Endodermal cell (in vitro differentiated cells): ENCODE data around the gene OCEL1. TPM values are rescaled to one million over a fixed set of nuclear protein-coding genes. Genes with fewer than 3 reads are reported as not detected.

ENCODE experiments used
- DNase-seq: peaks from one replicate; pipeline ENCODE4 v3.0.0-alpha.2; 2017
- H3K27ac ChIP-seq: 2 replicates; pipeline ENCODE4 v1.5.1; 2013; ENCODE audit warnings: mild to moderate bottlenecking, low read depth, low read length, moderate library complexity
- H3K27me3 ChIP-seq: 2 replicates; pipeline ENCODE4 v1.6.1; 2013; ENCODE audit warnings: mild to moderate bottlenecking, low read length, moderate library complexity; ENCODE audit not compliant: insufficient read depth, control insufficient read depth, poor library complexity, severe bottlenecking
- H3K36me3 ChIP-seq: 2 replicates; pipeline ENCODE4 v1.7.0; 2013; ENCODE audit warnings: mild to moderate bottlenecking, low read length, moderate library complexity; ENCODE audit not compliant: control insufficient read depth, insufficient read depth
- H3K4me1 ChIP-seq: one replicate; pipeline ENCODE4 v1.7.0; 2013; ENCODE audit warnings: low read length; ENCODE audit not compliant: control insufficient read depth, insufficient read depth
- H3K4me3 ChIP-seq: 2 replicates; pipeline ENCODE4 v1.5.1; 2013; ENCODE audit warnings: mild to moderate bottlenecking, low read length, moderate library complexity
- H3K9ac ChIP-seq: 2 replicates; pipeline ENCODE4 v1.6.1; 2013; ENCODE audit warnings: mild to moderate bottlenecking, low read length, moderate library complexity; ENCODE audit not compliant: poor library complexity, severe bottlenecking; ENCODE audit errors: extremely low read depth
- H3K9me3 ChIP-seq: 2 replicates; pipeline ENCODE4 v1.6.1; 2013; ENCODE audit warnings: mild to moderate bottlenecking, low read length, moderate library complexity; ENCODE audit not compliant: control insufficient read depth
- H3K27ac Mint-ChIP-seq: 2 replicates; pipeline ENCODE4 v1.8.0; 2020; ENCODE audit warnings: mixed read lengths
- H3K27me3 Mint-ChIP-seq: 2 replicates; pipeline ENCODE4 v1.8.0; 2021; ENCODE audit warnings: mild to moderate bottlenecking, mixed read lengths; ENCODE audit not compliant: insufficient read depth
- H3K36me3 Mint-ChIP-seq: 2 replicates; pipeline ENCODE4 v1.8.0; 2020; ENCODE audit warnings: low read depth, mixed read lengths
- H3K4me1 Mint-ChIP-seq: 2 replicates; pipeline ENCODE4 v1.8.0; 2020; ENCODE audit warnings: mixed read lengths
- H3K4me3 Mint-ChIP-seq: 2 replicates; pipeline ENCODE4 v1.8.0; 2020; ENCODE audit warnings: mild to moderate bottlenecking, moderate library complexity, mixed read lengths
- H3K9me3 Mint-ChIP-seq: 2 replicates; pipeline ENCODE4 v1.8.0; 2020; ENCODE audit warnings: mild to moderate bottlenecking, mixed read lengths
- WGBS, 2 experiments: methylation state at CpG; one replicate each; pipeline versions ENCODE4 v1.1.5 to v1.1.7; 2013; ENCODE audit warnings: missing lambda C conversion rate in 2 of 2, mixed read lengths in 1 of 2; ENCODE audit not compliant: insufficient coverage in 1 of 2, insufficient read length in 1 of 2; 5-methylcytosine and 5-hydroxymethylcytosine counted together
- total RNA-seq, 2 donors: library from RNA; stranded (reverse); fragmentation: NEBNext Ultra II Directional in 1 of 2; extraction: Animal tissue kit (Norgen Biotek cat#: 25700) in 1 of 2; gene quantifications; 2 replicates in 1 of 2; 3 replicates in 1 of 2; pipeline ENCODE4 v1.2.1, GENCODE V29; 2021
- TF ChIP-seq, protein P1 (sequence below): fragments of 200-600 bp; sonication (generic); conservative IDR thresholded peaks from 2 replicates; pipeline ENCODE4 v1.5.0; 2021; ENCODE audit warnings: antibody characterized with exemption, mild to moderate bottlenecking

The OCEL1 gene
- total RNA-seq, 2 donors from 2014 or later, result 23.1 to 29.1 TPM

DNA sequence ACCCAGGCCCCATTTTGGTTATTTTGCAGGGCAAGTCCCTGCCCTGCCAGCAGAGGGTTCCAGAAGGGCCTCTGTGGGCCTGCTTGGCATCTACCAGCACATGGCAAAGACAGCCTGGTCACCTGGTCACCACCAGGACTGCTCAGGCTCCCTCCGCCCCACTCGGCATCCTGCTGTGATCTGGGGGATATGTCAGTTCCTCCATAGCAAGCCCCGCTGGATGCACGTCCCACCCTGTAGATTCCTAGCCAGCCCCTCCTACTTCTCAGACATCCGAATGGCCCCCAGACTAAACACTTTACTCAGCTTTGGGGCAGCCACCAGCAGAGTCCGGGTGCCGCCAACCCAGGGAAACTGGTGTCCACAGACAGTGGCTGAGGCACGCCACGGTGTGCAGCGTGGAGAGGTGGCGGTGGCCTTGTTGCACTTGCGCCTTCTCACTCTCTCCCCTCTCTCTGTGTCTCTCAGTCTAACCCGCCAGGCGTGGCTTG, 42.7 kb upstream of the OCEL1 start:
- H3K4me1 ChIP-seq, result no peaks in the 10 kb centered on the region
- no peak for DNase-seq
- no peak overlapping the region for H3K4me3 ChIP-seq
- H3K27me3 ChIP-seq, result no peaks in the 10 kb centered on the region
- Mint-ChIP-seq H3K4me3 (no peak overlapping the region), H3K27me3 (no peaks in the 10 kb centered on the region), H3K9me3 (no peaks in the 10 kb centered on the region), H3K36me3 (peaks cover 41% of the 10 kb centered on the region), H3K4me1 (peaks cover 5% of the 10 kb centered on the region), H3K27ac (no peak overlapping the region)
- no peak overlapping the region for H3K27ac ChIP-seq
- no peak overlapping the region for H3K9ac ChIP-seq
- no peaks in the 10 kb centered on the region for H3K9me3 ChIP-seq
- 93% methylated on average over 9 to 14 of the region's 14 CpGs for WGBS, 2 experiments
- H3K36me3 ChIP-seq, result peaks cover 26% of the 10 kb centered on the region
- TF ChIP-seq, protein P1, sequence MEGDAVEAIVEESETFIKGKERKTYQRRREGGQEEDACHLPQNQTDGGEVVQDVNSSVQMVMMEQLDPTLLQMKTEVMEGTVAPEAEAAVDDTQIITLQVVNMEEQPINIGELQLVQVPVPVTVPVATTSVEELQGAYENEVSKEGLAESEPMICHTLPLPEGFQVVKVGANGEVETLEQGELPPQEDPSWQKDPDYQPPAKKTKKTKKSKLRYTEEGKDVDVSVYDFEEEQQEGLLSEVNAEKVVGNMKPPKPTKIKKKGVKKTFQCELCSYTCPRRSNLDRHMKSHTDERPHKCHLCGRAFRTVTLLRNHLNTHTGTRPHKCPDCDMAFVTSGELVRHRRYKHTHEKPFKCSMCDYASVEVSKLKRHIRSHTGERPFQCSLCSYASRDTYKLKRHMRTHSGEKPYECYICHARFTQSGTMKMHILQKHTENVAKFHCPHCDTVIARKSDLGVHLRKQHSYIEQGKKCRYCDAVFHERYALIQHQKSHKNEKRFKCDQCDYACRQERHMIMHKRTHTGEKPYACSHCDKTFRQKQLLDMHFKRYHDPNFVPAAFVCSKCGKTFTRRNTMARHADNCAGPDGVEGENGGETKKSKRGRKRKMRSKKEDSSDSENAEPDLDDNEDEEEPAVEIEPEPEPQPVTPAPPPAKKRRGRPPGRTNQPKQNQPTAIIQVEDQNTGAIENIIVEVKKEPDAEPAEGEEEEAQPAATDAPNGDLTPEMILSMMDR, result peak; percentile 44

DNA sequence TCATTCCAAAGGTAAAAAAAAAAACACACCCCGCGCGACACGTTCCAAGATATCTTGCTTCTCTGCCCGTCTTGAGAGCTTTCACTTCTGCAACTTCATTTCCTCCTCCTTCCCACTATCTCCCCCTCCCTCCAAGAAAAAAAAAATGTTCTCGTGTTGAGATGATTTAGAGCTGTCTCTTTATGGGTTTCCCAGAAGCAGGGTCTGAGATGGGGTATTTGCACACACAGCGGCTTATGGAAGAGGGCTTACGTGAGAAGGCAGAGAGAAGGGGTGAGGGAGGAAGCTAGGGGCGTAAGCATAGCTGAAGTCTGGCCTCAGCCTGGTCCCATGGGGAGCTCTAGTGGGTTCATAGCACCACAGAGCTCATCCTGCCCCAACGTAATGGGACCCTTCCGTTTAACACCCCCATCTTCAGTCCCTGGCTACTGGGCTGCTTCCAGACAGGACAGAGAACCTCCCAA, 42.1 kb upstream of the OCEL1 start:
- no peak overlapping the region for H3K9ac ChIP-seq
- no peaks in the 10 kb centered on the region for H3K4me1 ChIP-seq
- no peaks in the 10 kb centered on the region for H3K27me3 ChIP-seq
- H3K9me3 Mint-ChIP-seq, result no peaks in the 10 kb centered on the region
- 94 to 96% methylated on average over 11 of the region's 11 CpGs for WGBS, 2 experiments
- H3K36me3 ChIP-seq, result peaks cover 29% of the 10 kb centered on the region
- H3K4me3 Mint-ChIP-seq, result no peak overlapping the region
- H3K27ac Mint-ChIP-seq, result peak overlapping the region; percentile 35
- peaks cover 5% of the 10 kb centered on the region for H3K4me1 Mint-ChIP-seq
- H3K4me3 ChIP-seq, result no peak overlapping the region
- no peak overlapping the region for H3K27ac ChIP-seq
- TF ChIP-seq, protein P1, result no peak
- H3K9me3 ChIP-seq, result no peaks in the 10 kb centered on the region
- no peaks in the 10 kb centered on the region for H3K27me3 Mint-ChIP-seq
- no peak for DNase-seq
- peaks cover 42% of the 10 kb centered on the region for H3K36me3 Mint-ChIP-seq

DNA sequence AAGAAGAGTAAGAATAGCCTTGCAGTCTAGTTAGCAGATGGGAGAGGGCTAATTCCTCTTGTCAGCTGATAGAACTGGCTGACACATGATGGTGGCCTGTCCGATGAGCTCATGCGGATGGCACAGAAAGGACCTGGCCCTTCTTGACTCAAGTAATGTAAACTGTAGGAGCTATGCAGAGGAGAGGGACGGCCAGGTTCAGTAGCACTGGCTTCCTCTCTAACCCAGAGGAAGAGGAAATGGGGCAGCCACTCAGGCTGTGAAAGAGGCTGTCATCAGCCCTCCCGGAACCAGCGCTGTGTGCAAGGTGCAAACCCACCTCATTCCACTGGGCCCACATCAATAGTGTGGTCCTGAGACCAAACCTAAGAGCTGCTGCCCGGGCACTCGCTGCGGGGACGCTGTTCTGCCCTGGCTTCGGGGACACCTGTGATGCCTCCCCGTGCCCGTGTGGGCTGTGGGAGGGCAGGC, 41.6 kb upstream of the OCEL1 start:
- H3K36me3 Mint-ChIP-seq, result peaks cover 44% of the 10 kb centered on the region
- WGBS, 2 experiments, result 97 to 98% methylated on average over 10 to 12 of the region's 12 CpGs
- no peak for DNase-seq
- H3K27ac Mint-ChIP-seq, result peak overlapping the region; percentile 35
- peaks cover 5% of the 10 kb centered on the region for H3K4me1 Mint-ChIP-seq
- Histone ChIP-seq H3K27ac (no peak overlapping the region), H3K4me3 (no peak overlapping the region), H3K36me3 (peaks cover 34% of the 10 kb centered on the region), H3K27me3 (no peaks in the 10 kb centered on the region), H3K9me3 (no peaks in the 10 kb centered on the region), H3K4me1 (no peaks in the 10 kb centered on the region), H3K9ac (no peak overlapping the region)
- H3K4me3 Mint-ChIP-seq, result no peak overlapping the region
- no peaks in the 10 kb centered on the region for H3K27me3 Mint-ChIP-seq
- no peaks in the 10 kb centered on the region for H3K9me3 Mint-ChIP-seq
- TF ChIP-seq, protein P1, result no peak
